ENCODE data around the gene IQCN.

The IQCN gene

GRCh38 chr19:18264137-18264854 is 10.0 kb downstream of the IQCN start:
- no peak for DNase-seq

GRCh38 chr19:18263324-18264136 is 10.7 kb downstream of the IQCN start:
- DNase-seq, result no peak

GRCh38 chr19:18262917-18263316 is 11.3 kb downstream of the IQCN start:
- no peak for DNase-seq

- no peak for DNase-seq
Measured at GRCh38 chr19:18262144-18262543, 12.1 kb downstream of the IQCN start.

- no peak for DNase-seq
Measured at GRCh38 chr19:18261474-18261873, 12.8 kb downstream of the IQCN start.

GRCh38 chr19:18259893-18260292 is 14.4 kb downstream of the IQCN start:
- DNase-seq, result no peak

GRCh38 chr19:18257503-18258470 is 16.5 kb downstream of the IQCN start:
- no peak for DNase-seq

- no peak for DNase-seq
Measured at GRCh38 chr19:18254546-18255503, 19.4 kb downstream of the IQCN start.

- no peak for DNase-seq
Measured at GRCh38 chr19:18253716-18254115, 20.5 kb downstream of the IQCN start.

GRCh38 chr19:18253130-18253529 is 21.1 kb downstream of the IQCN start:
- no peak for DNase-seq

GRCh38 chr19:18252370-18252717 is 21.9 kb downstream of the IQCN start:
- DNase-seq, result no peak

- DNase-seq, result peak; percentile 18
Measured at GRCh38 chr19:18251587-18252369, 22.5 kb downstream of the IQCN start.

GRCh38 chr19:18249834-18250233 is 24.4 kb downstream of the IQCN start:
- DNase-seq, result no peak

GRCh38 chr19:18245297-18245696 is 29.0 kb downstream of the IQCN start:
- DNase-seq, result no peak

GRCh38 chr19:18239303-18239702 is 34.9 kb downstream of the IQCN start:
- no peak for DNase-seq

- DNase-seq, result no peak
Measured at GRCh38 chr19:18234194-18234593, 40.1 kb downstream of the IQCN start.

GRCh38 chr19:18233224-18233825 is 40.9 kb downstream of the IQCN start:
- DNase-seq, result no peak

GRCh38 chr19:18232540-18233223 is 41.6 kb downstream of the IQCN start:
- no peak for DNase-seq

GRCh38 chr19:18231775-18232174 is 42.5 kb downstream of the IQCN start:
- DNase-seq, result no peak
